HCT116 (cell line): ENCODE measurements around the gene OTULIN.

ENCODE experiments used
- CTCF ChIP-seq, 3 experiments: fragments of 200-600 bp in 1 of 3; sonication (generic) in 1 of 3; IDR thresholded peaks in 2 of 3; conservative IDR thresholded peaks in 1 of 3; 2 replicates each; pipeline ENCODE4 v1.5.1; 2012 to 2017; ENCODE audit warnings: low read depth in 2 of 3, low read length in 2 of 3, antibody characterized with exemption in 1 of 3, borderline replicate concordance in 1 of 3, control low read depth in 1 of 3, mild to moderate bottlenecking in 1 of 3, mixed read lengths in 1 of 3, mixed run types in 1 of 3, moderate library complexity in 1 of 3; ENCODE audit not compliant: insufficient read depth in 1 of 3
- EGR1 ChIP-seq: IDR thresholded peaks from 2 replicates; pipeline ENCODE4 v1.6.1; 2012; ENCODE audit warnings: low read depth
- EZH2 ChIP-seq: fragments of 200-600 bp; sonication (generic); IDR thresholded peaks from 2 replicates; pipeline ENCODE4 v1.6.1; 2017; ENCODE audit warnings: antibody characterized with exemption, mixed run types
- POLR2A ChIP-seq: IDR thresholded peaks from 2 replicates; pipeline ENCODE4 v1.7.0; 2011; ENCODE audit warnings: borderline replicate concordance; ENCODE audit not compliant: insufficient read depth, insufficient read length; ENCODE audit errors: extremely low read depth
- YY1 ChIP-seq: IDR thresholded peaks from 2 replicates; pipeline ENCODE4 v1.6.1; 2011; ENCODE audit warnings: low read length, low read depth, moderate library complexity, mild to moderate bottlenecking; ENCODE audit not compliant: insufficient replicate concordance; ENCODE audit errors: extremely low read depth
- TF ChIP-seq, protein P1 (sequence below): IDR thresholded peaks from 2 replicates; pipeline ENCODE4 v1.6.1; 2012; ENCODE audit warnings: low read depth

GRCh38 chr5:14741801-14742440, 77.4 kb downstream of the OTULIN start:
- TF ChIP-seq CTCF (IDR thresholded peaks at IDR 0.05 in 2 of 3, conservative IDR thresholded peaks at IDR 0.05 in 1 of 3; ENCODE audit: borderline replicate concordance in 1 of 3, insufficient read depth in 1 of 3, low read depth in 2 of 3, low read length in 2 of 3) (no peak), POLR2A (no peak), YY1 (no peak), EZH2 (no peak), EGR1 (no peak)
- TF ChIP-seq, protein P1, sequence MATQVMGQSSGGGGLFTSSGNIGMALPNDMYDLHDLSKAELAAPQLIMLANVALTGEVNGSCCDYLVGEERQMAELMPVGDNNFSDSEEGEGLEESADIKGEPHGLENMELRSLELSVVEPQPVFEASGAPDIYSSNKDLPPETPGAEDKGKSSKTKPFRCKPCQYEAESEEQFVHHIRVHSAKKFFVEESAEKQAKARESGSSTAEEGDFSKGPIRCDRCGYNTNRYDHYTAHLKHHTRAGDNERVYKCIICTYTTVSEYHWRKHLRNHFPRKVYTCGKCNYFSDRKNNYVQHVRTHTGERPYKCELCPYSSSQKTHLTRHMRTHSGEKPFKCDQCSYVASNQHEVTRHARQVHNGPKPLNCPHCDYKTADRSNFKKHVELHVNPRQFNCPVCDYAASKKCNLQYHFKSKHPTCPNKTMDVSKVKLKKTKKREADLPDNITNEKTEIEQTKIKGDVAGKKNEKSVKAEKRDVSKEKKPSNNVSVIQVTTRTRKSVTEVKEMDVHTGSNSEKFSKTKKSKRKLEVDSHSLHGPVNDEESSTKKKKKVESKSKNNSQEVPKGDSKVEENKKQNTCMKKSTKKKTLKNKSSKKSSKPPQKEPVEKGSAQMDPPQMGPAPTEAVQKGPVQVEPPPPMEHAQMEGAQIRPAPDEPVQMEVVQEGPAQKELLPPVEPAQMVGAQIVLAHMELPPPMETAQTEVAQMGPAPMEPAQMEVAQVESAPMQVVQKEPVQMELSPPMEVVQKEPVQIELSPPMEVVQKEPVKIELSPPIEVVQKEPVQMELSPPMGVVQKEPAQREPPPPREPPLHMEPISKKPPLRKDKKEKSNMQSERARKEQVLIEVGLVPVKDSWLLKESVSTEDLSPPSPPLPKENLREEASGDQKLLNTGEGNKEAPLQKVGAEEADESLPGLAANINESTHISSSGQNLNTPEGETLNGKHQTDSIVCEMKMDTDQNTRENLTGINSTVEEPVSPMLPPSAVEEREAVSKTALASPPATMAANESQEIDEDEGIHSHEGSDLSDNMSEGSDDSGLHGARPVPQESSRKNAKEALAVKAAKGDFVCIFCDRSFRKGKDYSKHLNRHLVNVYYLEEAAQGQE = no peak
